ENCODE data around the gene AMN. TPM values are rescaled to one million over a fixed set of nuclear protein-coding genes. Genes with fewer than 3 reads are reported as not detected.

The AMN gene
- total RNA-seq, 1 donor from 2014 or later: 0.32 TPM

DNA sequence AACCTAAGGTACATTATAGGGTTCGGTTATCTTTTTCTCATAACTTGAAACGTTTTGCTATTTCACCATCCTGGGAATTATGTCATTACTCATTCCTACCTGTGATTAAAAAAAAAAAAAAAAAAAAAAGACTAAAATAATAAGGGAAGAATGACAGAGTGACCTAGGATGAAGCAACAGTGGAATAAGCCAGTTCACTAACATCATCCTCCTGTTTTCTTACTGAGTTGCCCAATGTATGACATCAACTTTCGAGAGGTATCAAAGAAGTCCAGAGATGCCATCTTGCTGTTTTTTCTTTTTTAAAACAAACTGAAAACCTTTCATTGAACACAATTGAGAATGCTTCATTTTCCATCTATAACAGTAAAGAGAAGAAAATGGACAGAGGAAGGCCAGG lies 42.8 kb downstream of the AMN start:
- intact Hi-C loops (cut with micrococcal nuclease): no loop called here

DNA sequence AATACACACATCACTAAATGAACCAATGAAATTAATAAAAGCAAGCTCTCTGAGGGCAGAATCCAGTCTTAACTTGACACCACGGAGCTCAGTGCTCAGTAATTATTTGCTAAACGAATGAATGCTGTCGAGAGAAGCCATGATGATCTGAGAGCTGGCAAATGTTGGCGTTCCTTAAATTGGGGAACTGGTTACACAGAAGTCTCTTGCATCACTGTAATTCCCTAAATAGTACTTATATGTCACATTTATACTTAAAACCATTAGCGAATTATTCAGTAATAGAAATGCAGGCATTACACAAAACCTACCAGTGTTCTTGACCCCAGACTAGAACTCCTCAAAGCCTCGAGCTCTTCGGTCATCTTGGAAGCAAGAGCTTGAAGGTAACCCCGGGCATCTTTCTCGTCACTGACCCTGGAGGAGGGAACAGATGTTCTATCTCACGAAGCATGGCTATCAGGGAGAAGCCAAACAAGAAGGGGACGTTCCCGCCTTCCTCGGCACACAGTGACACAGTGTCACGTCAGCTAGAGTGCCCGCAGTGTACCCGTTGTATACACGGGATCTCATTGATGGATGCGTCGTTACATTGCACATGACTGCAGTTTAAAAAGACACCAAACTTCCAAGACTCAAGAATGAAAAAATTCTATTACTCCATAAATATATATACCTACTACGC lies 43.6 kb downstream of the AMN start:
- intact Hi-C loops (cut with micrococcal nuclease): no loop called here

- intact Hi-C loops (cut with micrococcal nuclease): no loop called here
These were observed 44.4 kb downstream of the AMN start for GRCh38 chr14:102966681-102967505.

DNA sequence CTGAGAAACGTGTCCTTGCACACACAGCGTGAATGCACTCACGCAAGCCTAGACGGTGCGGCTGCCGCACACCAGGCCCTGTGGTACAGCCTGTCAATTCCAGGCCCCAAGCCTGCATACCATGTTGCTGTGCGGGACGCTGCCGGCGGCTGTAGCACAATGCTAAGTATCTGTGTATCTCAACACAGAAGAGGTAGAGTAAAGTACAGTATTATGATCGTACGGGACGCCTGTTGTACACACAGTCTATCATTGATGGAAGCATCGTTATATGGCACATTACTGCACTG lies 45.0 kb downstream of the AMN start:
- intact Hi-C loops (cut with micrococcal nuclease): no loop called here

GRCh38 chr14:102968306-102968705 lies 45.8 kb downstream of the AMN start:
- intact Hi-C loops (cut with micrococcal nuclease): no loop called here

GRCh38 chr14:102969060-102969791 lies 46.8 kb downstream of the AMN start:
- intact Hi-C loops (cut with micrococcal nuclease): no loop called here

DNA sequence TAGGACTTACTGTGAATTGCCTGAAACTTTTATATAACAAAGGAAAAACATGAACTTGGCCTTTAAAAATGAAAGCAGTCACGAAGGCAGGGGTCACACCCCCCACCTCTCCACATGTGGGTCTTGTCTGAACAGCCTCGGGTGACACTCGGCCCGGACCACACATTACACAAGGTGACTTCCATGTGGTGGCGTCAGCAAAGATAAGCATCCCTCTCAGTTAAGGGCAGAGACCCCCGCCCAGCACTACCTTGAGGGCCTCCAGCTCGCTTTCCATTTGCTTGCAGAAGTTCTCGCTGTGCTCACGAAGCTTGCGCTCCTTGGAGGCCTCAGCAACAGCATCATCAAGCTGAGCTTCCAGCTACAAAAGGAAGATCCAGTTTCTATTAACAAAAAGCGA lies 47.4 kb downstream of the AMN start:
- intact Hi-C loops (cut with micrococcal nuclease): no loop called here

DNA sequence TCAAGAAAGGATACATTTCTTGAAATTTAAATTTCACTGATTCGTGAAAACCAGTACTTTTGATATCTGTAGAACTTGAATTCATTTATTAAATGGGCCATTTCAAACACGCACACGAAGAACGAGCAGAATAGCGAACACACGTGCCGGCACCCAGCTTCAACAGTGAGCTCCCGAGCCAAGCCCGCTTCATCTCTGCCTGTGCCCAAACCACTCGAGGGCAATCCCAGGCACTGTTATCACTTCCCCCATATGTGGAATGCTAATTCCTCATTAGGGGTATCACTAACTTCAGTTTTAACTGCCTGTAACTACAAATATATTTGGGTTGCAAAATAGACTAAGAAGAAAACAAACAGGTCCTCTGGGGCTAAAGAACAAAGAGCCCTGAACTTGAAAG lies 48.0 kb downstream of the AMN start:
- intact Hi-C loops (cut with micrococcal nuclease): no loop called here

DNA sequence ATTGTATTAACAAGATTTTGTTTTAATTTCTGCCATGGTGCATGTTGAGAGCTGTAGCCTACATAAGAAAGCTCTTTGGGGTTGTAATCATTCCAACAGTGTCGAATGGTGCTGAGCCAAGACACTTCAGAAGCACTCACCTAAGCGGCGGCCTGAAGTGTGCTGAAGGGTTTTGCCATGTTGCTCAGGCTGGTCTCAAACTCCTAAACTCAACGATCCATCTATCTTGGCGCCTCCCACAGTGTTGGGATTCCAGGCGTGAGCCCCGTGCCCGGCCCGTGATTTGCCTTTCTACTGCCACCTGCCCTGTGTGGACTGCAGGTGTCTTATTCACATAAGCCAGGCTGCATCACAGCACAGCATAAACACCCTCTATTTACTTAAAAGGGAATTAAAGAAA lies 48.9 kb downstream of the AMN start:
- intact Hi-C loops (cut with micrococcal nuclease): no loop called here

DNA sequence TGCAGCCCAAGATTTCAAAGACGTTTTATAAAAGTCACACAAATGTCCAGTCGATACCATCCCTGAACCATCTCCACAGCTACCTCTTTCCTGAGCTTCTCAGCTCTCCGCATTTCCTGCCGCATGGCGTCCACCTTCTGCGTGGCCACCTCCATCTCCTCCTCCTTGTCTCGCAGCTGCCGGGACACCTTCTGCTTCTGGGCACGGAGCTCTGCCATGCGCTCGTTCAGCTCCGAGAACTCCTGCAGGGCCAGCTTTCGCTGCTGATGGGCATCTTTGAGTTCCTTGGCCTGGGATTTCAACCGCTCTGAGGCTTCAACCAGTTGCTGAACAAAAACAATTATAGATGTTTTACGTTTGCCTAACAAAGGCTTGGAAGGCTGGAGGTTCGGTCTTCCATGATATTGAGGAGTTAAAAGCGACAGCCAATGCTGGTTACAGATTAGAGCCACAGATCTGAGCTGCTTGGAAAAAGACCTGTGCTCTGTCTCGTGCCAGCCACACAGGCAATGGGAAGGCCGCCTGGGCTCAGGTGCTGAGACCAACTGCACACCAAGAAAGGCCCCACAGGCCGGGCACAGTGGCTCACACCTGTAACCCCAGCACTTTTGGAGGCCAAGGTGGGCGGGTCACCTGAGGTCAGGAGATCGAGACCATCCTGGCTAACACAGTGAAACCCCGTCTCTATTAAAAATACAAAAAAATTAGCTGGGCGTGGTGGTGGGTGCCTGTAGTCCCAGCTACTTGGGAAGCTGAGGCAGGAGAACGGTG lies 49.6 kb downstream of the AMN start:
- intact Hi-C loops (cut with micrococcal nuclease): no loop called here

DNA sequence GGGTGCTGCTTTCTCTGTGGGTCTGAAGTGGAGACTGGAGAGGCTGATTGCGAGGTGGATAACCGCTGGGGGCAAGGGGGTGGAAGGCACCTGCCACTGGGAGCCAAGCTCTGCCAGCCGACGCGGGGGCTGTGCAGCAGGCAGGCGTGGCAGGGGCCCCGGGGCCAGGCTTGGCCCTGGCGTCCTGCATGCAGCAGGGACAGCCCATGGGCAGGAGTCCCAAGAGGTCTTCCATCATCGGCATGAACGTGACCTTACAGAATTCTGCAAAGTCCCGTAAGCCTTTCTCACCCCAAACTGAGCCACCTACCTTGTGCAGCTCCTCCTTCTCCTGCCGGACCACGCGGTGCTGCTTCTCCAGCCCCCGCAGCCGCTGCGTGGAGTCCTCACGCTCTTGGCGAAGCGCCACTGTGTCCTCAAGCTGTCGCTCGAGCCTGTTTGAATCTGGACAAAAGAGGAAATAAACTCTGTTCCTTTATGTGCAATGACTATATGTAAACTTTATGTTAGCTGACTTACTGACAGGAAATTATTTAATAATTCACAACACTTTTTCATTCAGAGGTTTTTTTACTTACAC lies 51.3 kb downstream of the AMN start:
- intact Hi-C loops (cut with micrococcal nuclease): no loop called here

DNA sequence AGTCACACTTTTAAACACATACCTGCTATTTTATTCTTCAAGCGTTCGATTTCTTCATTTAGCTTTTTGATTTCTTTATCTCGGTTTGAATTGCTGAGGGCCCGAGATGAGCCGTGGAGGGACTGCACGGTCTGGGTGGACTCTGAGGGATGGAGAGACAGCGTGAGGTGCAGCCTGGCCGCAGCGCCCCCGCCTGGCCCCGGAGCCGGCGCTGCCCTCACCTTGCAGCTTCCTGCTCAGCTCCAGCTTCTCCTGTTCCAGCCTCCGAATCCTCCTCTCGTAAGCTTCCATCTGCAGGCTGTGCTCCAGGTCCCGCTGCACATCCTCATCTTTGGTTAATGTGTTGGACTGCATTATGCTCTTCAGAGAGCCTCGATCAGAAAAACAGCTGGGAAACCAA lies 53.2 kb downstream of the AMN start:
- intact Hi-C loops (cut with micrococcal nuclease): no loop called here

DNA sequence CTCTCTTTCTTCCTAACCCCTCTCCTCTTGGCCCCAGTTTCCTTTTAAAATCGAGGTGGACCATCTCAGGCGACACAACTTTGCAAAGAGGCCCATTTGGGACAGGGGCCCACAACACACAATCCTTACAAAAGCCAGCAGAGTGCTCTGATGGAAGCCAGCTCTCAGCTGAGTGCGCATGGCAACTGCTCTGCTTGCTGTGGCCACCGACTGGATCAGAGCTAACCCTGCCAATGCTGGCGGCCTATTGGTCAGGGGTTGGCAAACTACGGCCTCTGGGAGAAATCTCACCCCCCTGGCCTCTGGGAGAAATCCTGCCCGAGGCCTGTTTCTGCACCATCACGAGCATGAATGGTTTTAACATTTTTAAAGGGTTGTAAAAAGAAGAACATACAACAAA lies 55.0 kb downstream of the AMN start:
- intact Hi-C loops (cut with micrococcal nuclease): no loop called here

- intact Hi-C loops (cut with micrococcal nuclease): no loop called here
These were observed 56.9 kb downstream of the AMN start for GRCh38 chr14:102979406-102979805.

GRCh38 chr14:102980409-102980810 lies 57.9 kb downstream of the AMN start:
- intact Hi-C loops (cut with micrococcal nuclease): no loop called here

Other genes starting within 250 kb of the AMN start
- 42.4 and 44.9 TPM in 2 replicates for gene TRAF3, start 145.2 kb upstream of the AMN start, total RNA-seq
- gene CDC42BPB, start 134.9 kb downstream of the AMN start, total RNA-seq: 0.82 and 1.0 TPM in 2 replicates
- not detected in 2 replicates for gene LBHD2, start 161.5 kb downstream of the AMN start, total RNA-seq
- not detected in 2 replicates for gene EXOC3L4, start 172.1 kb downstream of the AMN start, total RNA-seq
- gene TNFAIP2, start 200.8 kb downstream of the AMN start, total RNA-seq: 0.14 TPM in 1 of 2 replicates, not detected in the other

Data from T-helper 2 cell treated with Interferon-gamma antibody and Interleukin-4, amounts not matched to agents 100 ng/mL and 5 ng/mL, for 36 hours (primary cell).